H1 (cell line): ENCODE measurements around the gene C12orf56. TPM values are rescaled to one million over a fixed set of nuclear protein-coding genes. Genes with fewer than 3 reads are reported as not detected.

Experiments
- CTCF ChIA-PET: fragments of 300-600 bp; sonication (Branson Sonifier 250); formaldehyde crosslinking; loops from one replicate; lab custom pipeline; 2021; ENCODE audit not compliant: partially characterized antibody; lab: Charles Lee
- POLR2A ChIA-PET: fragments of 300-600 bp; sonication (Branson Sonifier 250); formaldehyde crosslinking; loops from one replicate; lab custom pipeline; 2021; ENCODE audit warnings: inconsistent platforms; ENCODE audit not compliant: partially characterized antibody; lab: Charles Lee
- DNase-seq, 2 experiments: peaks; one replicate each; pipeline versions ENCODE4 v3.0.0 to v3.0.0-alpha.2; 2010 to 2022; ENCODE audit warnings: low spot score in 2 of 2, low read depth in 1 of 2, mixed read lengths in 1 of 2
- FAIRE-seq: peaks from 2 replicates; lab custom pipeline; 2011; peaks lifted over from hg19 to GRCh38; lab: Jason Lieb, UNC
- H2AFZ ChIP-seq: 2 replicates; pipeline ENCODE4 v1.8.1; 2012; ENCODE audit warnings: low read length, inconsistent platforms
- H2AK5ac ChIP-seq: 2 replicates; pipeline ENCODE4 v1.6.1; 2013; ENCODE audit warnings: low read depth, low read length
- H2BK120ac ChIP-seq: replicated peaks from 2 replicates; pipeline ENCODE3; 2013; ENCODE audit warnings: low read depth, low read length, inconsistent platforms
- H2BK12ac ChIP-seq: 2 replicates; pipeline ENCODE4 v1.6.1; 2013; ENCODE audit warnings: low read depth, low read length
- H2BK15ac ChIP-seq: 2 replicates; pipeline ENCODE4 v1.6.1; 2013; ENCODE audit warnings: low read length
- H2BK20ac ChIP-seq: 2 replicates; pipeline ENCODE4 v1.6.1; 2013; ENCODE audit warnings: low read length
- H2BK5ac ChIP-seq: 2 replicates; pipeline ENCODE4 v1.6.1; 2013; ENCODE audit warnings: low read depth, low read length
- H3K14ac ChIP-seq: 2 replicates; pipeline ENCODE4 v1.6.1; 2013; ENCODE audit warnings: inconsistent platforms; ENCODE audit not compliant: insufficient read length
- H3K18ac ChIP-seq: 2 replicates; pipeline ENCODE4 v1.6.1; 2013; ENCODE audit warnings: low read length; ENCODE audit errors: extremely low read depth
- H3K23ac ChIP-seq: 2 replicates; pipeline ENCODE4 v1.6.1; 2013; ENCODE audit warnings: inconsistent platforms; ENCODE audit not compliant: insufficient read length
- H3K23me2 ChIP-seq: 2 replicates; pipeline ENCODE4 v1.6.1; 2013; ENCODE audit warnings: low read depth, low read length
- H3K27ac ChIP-seq: 2 replicates; pipeline ENCODE4 v1.6.1; 2011; ENCODE audit warnings: low read depth, low read length, inconsistent platforms
- H3K27me3 ChIP-seq, 4 experiments: replicated peaks in 1 of 4; 1 replicate in 1 of 4; 2 replicates in 3 of 4; pipeline versions ENCODE4 v1.6.1 to v1.8.1; 2011 to 2013; ENCODE audit warnings: low read length in 3 of 4, mild to moderate bottlenecking in 3 of 4, inconsistent platforms in 2 of 4, mixed read lengths in 2 of 4, moderate library complexity in 1 of 4; ENCODE audit not compliant: control insufficient read depth in 3 of 4, insufficient read depth in 3 of 4; ENCODE audit errors: extremely low read depth in 1 of 4
- H3K36me3 ChIP-seq, 4 experiments: 2 replicates each; pipeline versions ENCODE4 v1.6.1 to v1.8.1; 2011 to 2013; ENCODE audit warnings: mild to moderate bottlenecking in 4 of 4, low read length in 3 of 4, moderate library complexity in 2 of 4, control low read depth in 1 of 4, inconsistent platforms in 1 of 4; ENCODE audit not compliant: insufficient read depth in 4 of 4, control insufficient read depth in 2 of 4
- H3K4ac ChIP-seq: replicated peaks from 2 replicates; pipeline ENCODE3; 2013; ENCODE audit warnings: low read length, low read depth, mixed read lengths, inconsistent platforms; ENCODE audit not compliant: insufficient read length
- H3K4me1 ChIP-seq, 4 experiments: replicated peaks in 1 of 4; 1 replicate in 1 of 4; 2 replicates in 3 of 4; pipeline versions ENCODE4 v1.6.1 to v1.8.1; 2011 to 2013; ENCODE audit warnings: low read length in 3 of 4, inconsistent platforms in 2 of 4, mixed read lengths in 1 of 4; ENCODE audit not compliant: insufficient read depth in 4 of 4, control insufficient read depth in 3 of 4
- H3K4me2 ChIP-seq, 2 experiments: 2 replicates each; pipeline versions ENCODE4 v1.6.1 to v1.8.1; 2011 to 2013; ENCODE audit warnings: low read depth in 2 of 2, low read length in 2 of 2, control low read depth in 1 of 2, inconsistent platforms in 1 of 2, mild to moderate bottlenecking in 1 of 2; ENCODE audit not compliant: insufficient read depth in 1 of 2
- H3K4me3 ChIP-seq, 4 experiments: fragments of 200-600, 300-600 bp in 1 of 4; sonication (generic), shearing (Covaris generic), sonication (Bioruptor Twin) in 1 of 4; 2 replicates each; pipeline versions ENCODE4 v1.5.1 to v1.8.1; 2011 to 2016; ENCODE audit warnings: low read length in 4 of 4, low read depth in 3 of 4, control low read depth in 2 of 4, inconsistent platforms in 2 of 4, mild to moderate bottlenecking in 2 of 4, mixed read lengths in 1 of 4, moderate library complexity in 1 of 4; ENCODE audit not compliant: insufficient read depth in 2 of 4; ENCODE audit errors: extremely low read depth in 1 of 4
- H3K56ac ChIP-seq: replicated peaks from 2 replicates; pipeline ENCODE3; 2013; ENCODE audit warnings: low read depth, mild to moderate bottlenecking, mixed read lengths, low read length, inconsistent platforms; ENCODE audit not compliant: insufficient read length
- H3K79me1 ChIP-seq: 2 replicates; pipeline ENCODE4 v1.6.1; 2013; ENCODE audit warnings: low read depth, low read length, control low read depth
- H3K79me2 ChIP-seq, 2 experiments: 2 replicates each; pipeline versions ENCODE4 v1.6.1 to v1.8.1; 2012 to 2013; ENCODE audit warnings: low read length in 2 of 2, mild to moderate bottlenecking in 2 of 2, inconsistent platforms in 1 of 2; ENCODE audit not compliant: insufficient read depth in 2 of 2, control insufficient read depth in 1 of 2
- H3K9ac ChIP-seq, 4 experiments: replicated peaks in 1 of 4; 1 replicate in 1 of 4; 2 replicates in 3 of 4; pipeline versions ENCODE4 v1.6.1 to v1.8.1; 2011 to 2013; ENCODE audit warnings: low read depth in 3 of 4, low read length in 3 of 4, control low read depth in 2 of 4, mild to moderate bottlenecking in 2 of 4, moderate library complexity in 2 of 4, inconsistent platforms in 1 of 4; ENCODE audit errors: extremely low read depth in 1 of 4
- H3K9me3 ChIP-seq, 2 experiments: 2 replicates each; pipeline versions ENCODE4 v1.6.1 to v1.8.1; 2012 to 2013; ENCODE audit warnings: mild to moderate bottlenecking in 2 of 2, moderate library complexity in 2 of 2, control low read depth in 1 of 2, inconsistent platforms in 1 of 2, low read depth in 1 of 2, low read length in 1 of 2, mixed read lengths in 1 of 2; ENCODE audit not compliant: insufficient read depth in 2 of 2
- H4K20me1 ChIP-seq, 2 experiments: replicated peaks in 1 of 2; 2 replicates each; pipeline versions ENCODE3 to v1.8.1; 2011 to 2013; ENCODE audit warnings: inconsistent platforms in 2 of 2, low read length in 2 of 2, mild to moderate bottlenecking in 1 of 2; ENCODE audit not compliant: insufficient read depth in 2 of 2, control insufficient read depth in 1 of 2
- H4K5ac ChIP-seq: 2 replicates; pipeline ENCODE4 v1.6.1; 2013; ENCODE audit warnings: low read length, low read depth, mixed read lengths, inconsistent platforms; ENCODE audit not compliant: insufficient read length
- H4K8ac ChIP-seq: 2 replicates; pipeline ENCODE4 v1.8.0; 2013; ENCODE audit warnings: mild to moderate bottlenecking, moderate library complexity, low read length, inconsistent platforms; ENCODE audit not compliant: insufficient read depth; ENCODE audit errors: extremely low read depth
- H4K91ac ChIP-seq: replicated peaks from 2 replicates; pipeline ENCODE3; 2013; ENCODE audit warnings: low read length, mixed read lengths, inconsistent platforms; ENCODE audit not compliant: insufficient read length
- CHD1 ChIP-seq: IDR thresholded peaks from 2 replicates; pipeline ENCODE4 v1.6.1; 2012; ENCODE audit warnings: low read depth, low read length, improper control_type of control experiment
- CHD2 ChIP-seq: IDR thresholded peaks from 2 replicates; pipeline ENCODE4 v1.6.1; 2012; ENCODE audit warnings: low read length, improper control_type of control experiment
- CREB1 ChIP-seq: IDR thresholded peaks from 2 replicates; pipeline ENCODE4 v1.6.1; 2012; ENCODE audit warnings: inconsistent platforms
- CTBP2 ChIP-seq: IDR thresholded peaks from 2 replicates; pipeline ENCODE4 v1.7.0; 2011; ENCODE audit warnings: borderline replicate concordance, mild to moderate bottlenecking, moderate library complexity, mixed read lengths, low read length; ENCODE audit not compliant: insufficient read depth, insufficient read length
- JUND ChIP-seq: IDR thresholded peaks from 2 replicates; pipeline ENCODE4 v1.6.1; 2011; ENCODE audit warnings: mild to moderate bottlenecking, improper control_type of control experiment, low read length
- KDM1A ChIP-seq: fragments of 200-600, 300-600 bp; sonication (generic); IDR thresholded peaks from 2 replicates; pipeline ENCODE4 v1.7.1; 2016; ENCODE audit warnings: mild to moderate bottlenecking, low read length, borderline replicate concordance
- KDM4A ChIP-seq: IDR thresholded peaks from one replicate; pipeline ENCODE4 v1.7.1; 2012; ENCODE audit warnings: low read depth, mild to moderate bottlenecking, moderate library complexity, low read length, inconsistent platforms; ENCODE audit not compliant: severe bottlenecking
- KDM5A ChIP-seq: fragments of 200-600 bp; IDR thresholded peaks from 2 replicates; pipeline ENCODE4 v1.7.1; 2012; ENCODE audit warnings: mild to moderate bottlenecking, low read length, inconsistent platforms, mixed read lengths
- PHF8 ChIP-seq: fragments of 200-600 bp; sonication (generic); conservative IDR thresholded peaks from 2 replicates; pipeline ENCODE4 v1.7.1; 2012; ENCODE audit warnings: low read depth, mild to moderate bottlenecking, inconsistent platforms, low read length, moderate library complexity
- RBBP5 ChIP-seq: IDR thresholded peaks from 2 replicates; pipeline ENCODE4 v1.7.1; 2012; ENCODE audit warnings: low read depth, mild to moderate bottlenecking, inconsistent platforms, low read length, moderate library complexity, borderline replicate concordance
- RFX5 ChIP-seq: IDR thresholded peaks from 2 replicates; pipeline ENCODE4 v1.6.1; 2011; ENCODE audit warnings: low read depth, low read length, improper control_type of control experiment, borderline replicate concordance
- SIX5 ChIP-seq: IDR thresholded peaks from 2 replicates; pipeline ENCODE4 v1.6.1; 2011; ENCODE audit warnings: mild to moderate bottlenecking, low read depth, low read length
- SRF ChIP-seq: IDR thresholded peaks from 2 replicates; pipeline ENCODE4 v1.6.1; 2011; ENCODE audit warnings: mild to moderate bottlenecking, low read depth, low read length, moderate library complexity
- TAF7 ChIP-seq: optimal IDR thresholded peaks from 2 replicates; pipeline ENCODE3; 2011; ENCODE audit warnings: low read depth, mild to moderate bottlenecking, inconsistent platforms, low read length, moderate library complexity, borderline replicate concordance
- TBP ChIP-seq: IDR thresholded peaks from 2 replicates; pipeline ENCODE4 v1.6.1; 2011; ENCODE audit warnings: low read depth, low read length, improper control_type of control experiment
- YY1 ChIP-seq: IDR thresholded peaks from 2 replicates; pipeline ENCODE4 v1.6.1; 2011; ENCODE audit warnings: low read depth, mild to moderate bottlenecking, low read length
- polyA plus RNA-seq, 7 experiments: library from polyadenylated mRNA; depleted of rRNA in 3 of 7; stranded (reverse) in 5 of 7; unstranded in 2 of 7; fragments of >200 nt in 5 of 7; fragments of 200-250 nt in 2 of 7; gene quantifications; 1 replicate in 5 of 7; 2 replicates in 1 of 7; 4 replicates in 1 of 7; pipeline versions ENCODE4 v1.2.1 to v1.2.3, GENCODE V29; 2011 to 2013; ENCODE audit warnings: missing spikeins in 2 of 7, mixed read lengths in 2 of 7
- total RNA-seq: library from RNA; stranded (reverse); fragmentation: NEBNext Ultra II Directional; extraction: Animal tissue kit (Norgen Biotek cat#: 25700); gene quantifications from 2 replicates; pipeline ENCODE4 v1.2.1, GENCODE V29; 2021

The C12orf56 gene
- total and polyA plus RNA-seq, 2 of the 8 experiments (the other 6 are each of a cell fraction or from before 2014, with no cell fraction given): 1.1 to 2.9 TPM

DNA sequence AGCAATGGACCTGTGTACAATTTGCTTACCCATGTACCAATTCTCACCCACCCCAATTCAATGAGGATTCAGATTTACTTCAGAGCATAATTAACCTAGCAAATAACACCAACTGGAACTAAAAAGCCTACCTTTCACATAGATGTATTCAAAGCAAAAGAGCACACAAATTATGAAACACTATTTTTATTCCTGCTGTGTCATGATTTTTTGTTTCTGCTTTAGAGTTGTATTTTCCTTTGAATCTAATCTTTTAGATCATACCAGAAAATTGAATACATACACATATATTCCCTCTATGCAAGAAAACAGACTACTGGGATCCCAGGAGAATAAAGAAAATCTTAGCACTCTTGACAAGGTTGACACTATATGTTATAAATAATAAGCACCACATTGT is 174.3 kb downstream of the C12orf56 start:
- Histone ChIP-seq H3K9me3 (no peaks in the 10 kb centered on the region), H3K36me3 (peaks cover 0 to 6% (median 4%) of the 10 kb centered on the region in 4 experiments; a peak in 2 of 8 replicates), H3K79me1 (no peaks in the 10 kb centered on the region), H3K18ac (no peak overlapping the region), H4K8ac (no peak overlapping the region), H4K91ac (no peak overlapping the region), H3K27me3 (no peaks in the 10 kb centered on the region), H2BK5ac (no peak overlapping the region), H2AFZ (no peak overlapping the region), H3K23me2 (no peaks in the 10 kb centered on the region; the same call in 1 of the 2 replicates), H3K4me1 (peaks cover 0 to 7% (median 3%) of the 10 kb centered on the region in 4 experiments; a peak in 3 of 7 replicates), H3K14ac (no peak overlapping the region), H3K27ac (no peak overlapping the region), H4K5ac (no peak overlapping the region), H3K9ac (no peak overlapping the region), H3K4me2 (no peak overlapping the region), H3K4me3 (no peak overlapping the region), H3K23ac (no peak overlapping the region), H3K4ac (no peak overlapping the region), H3K79me2 (0 out of 4 replicates have a peak, but pooled peaks cover 0 to 2% of the 10 kb centered on the region in 2 experiments), H3K56ac (no peak overlapping the region), H2BK120ac (no peak overlapping the region), H2BK20ac (no peak overlapping the region), H2BK12ac (no peak overlapping the region), H2AK5ac (no peak overlapping the region), H2BK15ac (no peak overlapping the region), H4K20me1 (no peaks in the 10 kb centered on the region)
- POLR2A ChIA-PET: no interaction called here
- TF ChIP-seq KDM4A: no peak
- TF ChIP-seq SIX5: no peak
- no peak for TF ChIP-seq CHD2
- TF ChIP-seq KDM5A: no peak
- TF ChIP-seq RBBP5: no peak
- TF ChIP-seq CTBP2: no peak
- TF ChIP-seq SRF: no peak
- TF ChIP-seq YY1: no peak
- TF ChIP-seq PHF8: no peak
- no peak for TF ChIP-seq CHD1
- TF ChIP-seq KDM1A: no peak
- no peak for TF ChIP-seq JUND
- TF ChIP-seq TAF7: no peak
- no peak for TF ChIP-seq TBP
- TF ChIP-seq RFX5: no peak
- TF ChIP-seq CREB1: no peak
- CTCF ChIA-PET: interaction anchor here (0.6 to 1.4 kb wide), 5 partner anchors 10 to 389 kb away, joined by 3 to 5 read pairs (median 4); partner anchors contain the start of gene SRGAP1
- no peak for DNase-seq
- no peak for FAIRE-seq
